Measurements from ENCODE around the gene FTL.
A peak's percentile ranks its signal among the peaks of the same experiment; 100 is the strongest.

FTL gene

GRCh38 chr19:48965806-48966540 lies 864 bp downstream of the FTL start:
- DNase-seq (ENCODE audit: low read depth in 2 of 2): peak; percentile 79 to 81

- no peak for DNase-seq (ENCODE audit: low read depth in 2 of 2)
These were observed 1.6 kb downstream of the FTL start for GRCh38 chr19:48966541-48967345.

GRCh38 chr19:48967346-48968178 lies 2.5 kb downstream of the FTL start:
- DNase-seq (ENCODE audit: low read depth in 2 of 2): no peak

GRCh38 chr19:48968179-48968661 lies 3.1 kb downstream of the FTL start:
- no peak for DNase-seq (ENCODE audit: low read depth in 2 of 2)

- no peak for DNase-seq (ENCODE audit: low read depth in 2 of 2)
These were observed 3.7 kb downstream of the FTL start for GRCh38 chr19:48968813-48969218.

GRCh38 chr19:48969276-48970138 lies 4.4 kb downstream of the FTL start:
- DNase-seq (ENCODE audit: low read depth in 2 of 2): no peak

- DNase-seq (ENCODE audit: low read depth in 2 of 2): no peak
These were observed 5.1 kb downstream of the FTL start for GRCh38 chr19:48970139-48970766.

GRCh38 chr19:48970923-48971395 lies 5.8 kb downstream of the FTL start:
- peak; percentile 66 to 70 for DNase-seq (ENCODE audit: low read depth in 2 of 2)

- DNase-seq (ENCODE audit: low read depth in 2 of 2): no peak
These were observed 11.1 kb downstream of the FTL start for GRCh38 chr19:48975947-48976847.

- DNase-seq (ENCODE audit: low read depth in 2 of 2): no peak
These were observed 12.0 kb downstream of the FTL start for GRCh38 chr19:48977061-48977460.

- no peak for DNase-seq (ENCODE audit: low read depth in 2 of 2)
These were observed 17.2 kb downstream of the FTL start for GRCh38 chr19:48982280-48982679.

- no peak for DNase-seq (ENCODE audit: low read depth in 2 of 2)
These were observed 20.6 kb downstream of the FTL start for GRCh38 chr19:48985711-48986110.

- no peak for DNase-seq (ENCODE audit: low read depth in 2 of 2)
These were observed 21.1 kb downstream of the FTL start for GRCh38 chr19:48986211-48986610.

- no peak for DNase-seq (ENCODE audit: low read depth in 2 of 2)
These were observed 22.2 kb downstream of the FTL start for GRCh38 chr19:48987323-48987722.

GRCh38 chr19:48988286-48988685 lies 23.2 kb downstream of the FTL start:
- DNase-seq (ENCODE audit: low read depth in 2 of 2): no peak

- DNase-seq (ENCODE audit: low read depth in 2 of 2): no peak
These were observed 23.8 kb downstream of the FTL start for GRCh38 chr19:48988860-48989259.

GRCh38 chr19:48989701-48990291 lies 24.7 kb downstream of the FTL start:
- DNase-seq (ENCODE audit: low read depth in 2 of 2): no peak

GRCh38 chr19:48990400-48990799 lies 25.3 kb downstream of the FTL start:
- DNase-seq (ENCODE audit: low read depth in 2 of 2): no peak

- no peak for DNase-seq (ENCODE audit: low read depth in 2 of 2)
These were observed 26.0 kb downstream of the FTL start for GRCh38 chr19:48991011-48991609.
